WTC11 (cell line): ENCODE results near the gene PHC2. TPM values are rescaled to one million over a fixed set of nuclear protein-coding genes. Genes with fewer than 3 reads are reported as not detected.

Experiments used
- ATAC-seq: fragments of 200-7000 bp; cut with Tn5 transposase; 2 replicates; pipeline ENCODE4 v1.10.0; 2021; ENCODE audit warnings: mild to moderate bottlenecking, moderate library complexity
- CTCF ChIA-PET: fragments of 300-600 bp; sonication (Branson Sonifier 250); formaldehyde crosslinking; loops from one replicate; lab custom pipeline; 2021; ENCODE audit warnings: antibody characterized with exemption; lab: Charles Lee
- POLR2A ChIA-PET: fragments of 350-600 bp; sonication (Branson Sonifier 250); formaldehyde crosslinking; loops from one replicate; lab custom pipeline; 2021; ENCODE audit warnings: antibody characterized with exemption; lab: Charles Lee
- DNase-seq: peaks from one replicate; pipeline ENCODE4 v3.0.0; 2021; ENCODE audit warnings: low spot score
- H3K27ac Mint-ChIP-seq: 2 replicates; pipeline ENCODE4 v1.8.0; 2021; ENCODE audit warnings: mixed read lengths
- H3K27me3 Mint-ChIP-seq: 2 replicates; pipeline ENCODE4 v1.8.0; 2021; ENCODE audit warnings: low read depth, mild to moderate bottlenecking, moderate library complexity, mixed read lengths
- H3K36me3 Mint-ChIP-seq: 2 replicates; pipeline ENCODE4 v1.8.0; 2021; ENCODE audit warnings: mixed read lengths
- H3K4me1 Mint-ChIP-seq: 2 replicates; pipeline ENCODE4 v1.8.0; 2022; ENCODE audit warnings: mixed read lengths
- H3K4me3 Mint-ChIP-seq: 2 replicates; pipeline ENCODE4 v1.8.0; 2021; ENCODE audit warnings: mild to moderate bottlenecking, moderate library complexity, mixed read lengths
- H3K9me3 Mint-ChIP-seq: 2 replicates; pipeline ENCODE4 v1.8.0; 2021; ENCODE audit warnings: mixed read lengths
- CBFB ChIP-seq: sonication (generic); formaldehyde crosslinking; IDR thresholded peaks from 2 replicates; pipeline ENCODE4 v1.8.1; 2022; ENCODE audit warnings: mild to moderate bottlenecking, low read depth, missing genetic modification reagents
- CREM ChIP-seq: sonication (generic); formaldehyde crosslinking; IDR thresholded peaks from 2 replicates; pipeline ENCODE4 v1.8.1; 2022; ENCODE audit warnings: mild to moderate bottlenecking, missing genetic modification reagents, moderate library complexity
- GABPB1 ChIP-seq: sonication (generic); formaldehyde crosslinking; IDR thresholded peaks from 2 replicates; pipeline ENCODE4 v1.8.1; 2023; ENCODE audit warnings: mild to moderate bottlenecking, missing genetic modification reagents
- GRHL2 ChIP-seq: fragments of 250-450 bp; sonication (Bioruptor Pico); IDR thresholded peaks from 2 replicates; pipeline ENCODE4 v1.8.0; 2022; ENCODE audit warnings: mild to moderate bottlenecking, moderate library complexity; ENCODE audit not compliant: insufficient replicate concordance, severe bottlenecking
- KAT7 ChIP-seq: sonication (generic); formaldehyde crosslinking; IDR thresholded peaks from 2 replicates; pipeline ENCODE4 v1.8.1; 2023; ENCODE audit warnings: missing genetic modification reagents, mild to moderate bottlenecking, borderline replicate concordance
- MYBL2 ChIP-seq: sonication (generic); formaldehyde crosslinking; IDR thresholded peaks from 2 replicates; pipeline ENCODE4 v1.8.1; 2023; ENCODE audit warnings: mild to moderate bottlenecking, moderate library complexity, missing genetic modification reagents
- NFE2L1 ChIP-seq: sonication (generic); formaldehyde crosslinking; IDR thresholded peaks from 2 replicates; pipeline ENCODE4 v1.8.1; 2023; ENCODE audit warnings: missing genetic modification reagents
- OVOL2 ChIP-seq: fragments of 250-450 bp; sonication (Bioruptor Pico); IDR thresholded peaks from 2 replicates; pipeline ENCODE4 v1.9.0; 2021; ENCODE audit warnings: mild to moderate bottlenecking, borderline replicate concordance
- PRRX2 ChIP-seq: fragments of 250-450 bp; sonication (Bioruptor Pico); IDR thresholded peaks from 2 replicates; pipeline ENCODE4 v1.8.0; 2021; ENCODE audit warnings: mild to moderate bottlenecking
- RELA ChIP-seq: sonication (generic); formaldehyde crosslinking; IDR thresholded peaks from 2 replicates; pipeline ENCODE4 v1.8.1; 2022; ENCODE audit warnings: missing genetic modification reagents, mild to moderate bottlenecking, borderline replicate concordance
- RORB ChIP-seq: fragments of 250-450 bp; sonication (Bioruptor Pico); IDR thresholded peaks from 2 replicates; pipeline ENCODE4 v1.9.0; 2021; ENCODE audit warnings: mild to moderate bottlenecking
- SMAD4 ChIP-seq: sonication (generic); formaldehyde crosslinking; IDR thresholded peaks from 2 replicates; pipeline ENCODE4 v1.8.0; 2022; ENCODE audit warnings: mild to moderate bottlenecking, missing genetic modification reagents
- TP53 ChIP-seq: sonication (generic); formaldehyde crosslinking; IDR thresholded peaks from 2 replicates; pipeline ENCODE4 v1.8.1; 2023; ENCODE audit warnings: mild to moderate bottlenecking, missing genetic modification reagents
- ZNF263 ChIP-seq: sonication (generic); formaldehyde crosslinking; IDR thresholded peaks from 2 replicates; pipeline ENCODE4 v1.8.1; 2022; ENCODE audit warnings: low read depth, mild to moderate bottlenecking, moderate library complexity, missing genetic modification reagents
- ZNF671 ChIP-seq: fragments of 250-450 bp; sonication (Bioruptor Pico); IDR thresholded peaks from 2 replicates; pipeline ENCODE4 v1.8.0; 2021; ENCODE audit warnings: mild to moderate bottlenecking
- total RNA-seq: library from RNA; stranded (reverse); gene quantifications from 3 replicates; pipeline ENCODE4 v1.2.3, GENCODE V29; 2021
- TF ChIP-seq, protein P1 (sequence below): fragments of 200-600 bp; IDR thresholded peaks from 2 replicates; pipeline ENCODE4 v1.8.0; 2022; ENCODE audit warnings: antibody characterized with exemption
- TF ChIP-seq, protein P2 (sequence below): sonication (generic); formaldehyde crosslinking; IDR thresholded peaks from 2 replicates; pipeline ENCODE4 v1.8.0; 2022; ENCODE audit warnings: mild to moderate bottlenecking, missing genetic modification reagents
- TF ChIP-seq, protein P3 (sequence below): fragments of 250-450 bp; sonication (Bioruptor Pico); IDR thresholded peaks from 2 replicates; pipeline ENCODE4 v2.1.2; 2022; ENCODE audit warnings: mild to moderate bottlenecking, moderate library complexity
- TF ChIP-seq, protein P4 (sequence below): sonication (generic); formaldehyde crosslinking; IDR thresholded peaks from 2 replicates; pipeline ENCODE4 v1.8.1; 2022; ENCODE audit warnings: low read depth, missing genetic modification reagents, borderline replicate concordance
- TF ChIP-seq, protein P5 (sequence below): sonication (generic); formaldehyde crosslinking; IDR thresholded peaks from 2 replicates; pipeline ENCODE4 v1.8.0; 2023; ENCODE audit warnings: missing genetic modification reagents
- TF ChIP-seq, protein P6 (sequence below): sonication (generic); formaldehyde crosslinking; IDR thresholded peaks from 2 replicates; pipeline ENCODE4 v1.8.0; 2022; ENCODE audit warnings: missing genetic modification reagents

The PHC2 gene
- total RNA-seq, 1 experiment from 2014 or later, result 7.0 TPM

DNA sequence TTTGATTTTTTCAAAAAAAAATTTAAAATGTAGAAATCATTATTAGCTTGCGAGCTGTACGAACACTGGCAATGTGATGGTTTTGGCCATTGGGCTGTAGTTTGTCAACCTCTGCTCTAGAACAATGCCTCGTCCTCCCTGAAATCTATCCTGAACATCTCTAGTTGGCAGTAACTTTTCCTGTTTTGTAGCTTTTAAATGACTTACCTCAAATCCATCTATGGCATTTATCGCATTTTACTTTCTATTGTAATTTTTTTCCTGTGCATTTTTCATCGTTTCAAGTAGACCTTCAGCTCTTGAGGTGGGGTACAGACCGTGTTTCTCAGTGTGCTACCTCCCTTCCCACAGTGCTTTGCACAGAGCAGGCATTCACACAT lies 79.6 kb downstream of the PHC2 start (continued):
- TF ChIP-seq, protein P1, sequence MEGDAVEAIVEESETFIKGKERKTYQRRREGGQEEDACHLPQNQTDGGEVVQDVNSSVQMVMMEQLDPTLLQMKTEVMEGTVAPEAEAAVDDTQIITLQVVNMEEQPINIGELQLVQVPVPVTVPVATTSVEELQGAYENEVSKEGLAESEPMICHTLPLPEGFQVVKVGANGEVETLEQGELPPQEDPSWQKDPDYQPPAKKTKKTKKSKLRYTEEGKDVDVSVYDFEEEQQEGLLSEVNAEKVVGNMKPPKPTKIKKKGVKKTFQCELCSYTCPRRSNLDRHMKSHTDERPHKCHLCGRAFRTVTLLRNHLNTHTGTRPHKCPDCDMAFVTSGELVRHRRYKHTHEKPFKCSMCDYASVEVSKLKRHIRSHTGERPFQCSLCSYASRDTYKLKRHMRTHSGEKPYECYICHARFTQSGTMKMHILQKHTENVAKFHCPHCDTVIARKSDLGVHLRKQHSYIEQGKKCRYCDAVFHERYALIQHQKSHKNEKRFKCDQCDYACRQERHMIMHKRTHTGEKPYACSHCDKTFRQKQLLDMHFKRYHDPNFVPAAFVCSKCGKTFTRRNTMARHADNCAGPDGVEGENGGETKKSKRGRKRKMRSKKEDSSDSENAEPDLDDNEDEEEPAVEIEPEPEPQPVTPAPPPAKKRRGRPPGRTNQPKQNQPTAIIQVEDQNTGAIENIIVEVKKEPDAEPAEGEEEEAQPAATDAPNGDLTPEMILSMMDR, result no peak
- no peak for TF ChIP-seq MYBL2 (CRISPR knock-in tag)
- TF ChIP-seq, protein P2, sequence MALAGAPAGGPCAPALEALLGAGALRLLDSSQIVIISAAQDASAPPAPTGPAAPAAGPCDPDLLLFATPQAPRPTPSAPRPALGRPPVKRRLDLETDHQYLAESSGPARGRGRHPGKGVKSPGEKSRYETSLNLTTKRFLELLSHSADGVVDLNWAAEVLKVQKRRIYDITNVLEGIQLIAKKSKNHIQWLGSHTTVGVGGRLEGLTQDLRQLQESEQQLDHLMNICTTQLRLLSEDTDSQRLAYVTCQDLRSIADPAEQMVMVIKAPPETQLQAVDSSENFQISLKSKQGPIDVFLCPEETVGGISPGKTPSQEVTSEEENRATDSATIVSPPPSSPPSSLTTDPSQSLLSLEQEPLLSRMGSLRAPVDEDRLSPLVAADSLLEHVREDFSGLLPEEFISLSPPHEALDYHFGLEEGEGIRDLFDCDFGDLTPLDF (CRISPR knock-in tag), result no peak

DNA sequence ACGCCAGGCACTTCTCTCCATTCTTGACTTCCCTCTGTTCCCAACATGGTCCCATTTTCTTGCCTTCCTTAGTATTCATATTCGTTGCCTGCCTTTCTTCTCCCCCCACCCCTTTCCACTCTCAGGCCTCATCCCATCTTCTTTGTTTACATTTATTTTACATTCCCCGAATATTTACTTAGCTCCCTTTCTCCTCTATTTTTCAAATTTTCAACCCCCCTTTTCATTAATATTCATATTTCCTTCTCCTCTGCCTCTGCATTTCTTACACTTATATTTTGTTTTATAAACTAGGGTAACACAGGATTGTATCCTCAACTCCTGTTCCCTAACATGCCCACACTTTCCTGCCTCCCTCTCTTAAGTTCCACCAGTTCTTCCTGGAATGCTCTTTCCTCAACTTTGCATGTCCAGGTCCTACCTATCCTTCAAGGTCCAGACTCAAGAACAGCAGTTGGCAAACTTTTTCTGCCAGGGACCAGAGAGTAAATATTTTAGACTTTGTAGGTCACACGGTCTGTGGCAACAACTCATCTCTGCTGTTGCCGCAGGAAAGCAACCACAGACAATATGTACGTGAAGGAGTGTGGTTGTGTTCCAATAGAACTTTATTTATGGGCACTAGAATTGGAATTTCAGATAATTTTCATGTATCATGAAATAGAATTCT lies 80.1 kb downstream of the PHC2 start:
- Mint-ChIP-seq H3K27me3 (peaks cover 93% of the 10 kb centered on the region), H3K4me3 (peak overlapping the region; percentile 77), H3K9me3 (no peaks in the 10 kb centered on the region), H3K4me1 (peaks cover 30% of the 10 kb centered on the region), H3K27ac (no peak overlapping the region), H3K36me3 (no peaks in the 10 kb centered on the region)
- TF ChIP-seq GABPB1 (CRISPR knock-in tag) (no peak), NFE2L1 (no peak), OVOL2 (CRISPR knock-in tag) (no peak), ZNF263 (CRISPR knock-in tag) (no peak), CBFB (CRISPR knock-in tag) (no peak), GRHL2 (no peak), SMAD4 (CRISPR knock-in tag) (no peak), RELA (CRISPR knock-in tag) (no peak), ZNF671 (CRISPR knock-in tag) (no peak), MYBL2 (CRISPR knock-in tag) (no peak), TP53 (no peak), PRRX2 (CRISPR knock-in tag) (no peak), RORB (CRISPR knock-in tag) (no peak), CREM (CRISPR knock-in tag) (no peak), KAT7 (no peak)
- TF ChIP-seq, protein P3, sequence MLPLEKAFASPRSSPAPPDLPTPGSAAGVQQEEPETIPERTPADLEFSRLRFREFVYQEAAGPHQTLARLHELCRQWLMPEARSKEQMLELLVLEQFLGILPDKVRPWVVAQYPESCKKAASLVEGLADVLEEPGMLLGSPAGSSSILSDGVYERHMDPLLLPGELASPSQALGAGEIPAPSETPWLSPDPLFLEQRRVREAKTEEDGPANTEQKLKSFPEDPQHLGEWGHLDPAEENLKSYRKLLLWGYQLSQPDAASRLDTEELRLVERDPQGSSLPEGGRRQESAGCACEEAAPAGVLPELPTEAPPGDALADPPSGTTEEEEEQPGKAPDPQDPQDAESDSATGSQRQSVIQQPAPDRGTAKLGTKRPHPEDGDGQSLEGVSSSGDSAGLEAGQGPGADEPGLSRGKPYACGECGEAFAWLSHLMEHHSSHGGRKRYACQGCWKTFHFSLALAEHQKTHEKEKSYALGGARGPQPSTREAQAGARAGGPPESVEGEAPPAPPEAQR (CRISPR knock-in tag), result no peak
- TF ChIP-seq, protein P4, sequence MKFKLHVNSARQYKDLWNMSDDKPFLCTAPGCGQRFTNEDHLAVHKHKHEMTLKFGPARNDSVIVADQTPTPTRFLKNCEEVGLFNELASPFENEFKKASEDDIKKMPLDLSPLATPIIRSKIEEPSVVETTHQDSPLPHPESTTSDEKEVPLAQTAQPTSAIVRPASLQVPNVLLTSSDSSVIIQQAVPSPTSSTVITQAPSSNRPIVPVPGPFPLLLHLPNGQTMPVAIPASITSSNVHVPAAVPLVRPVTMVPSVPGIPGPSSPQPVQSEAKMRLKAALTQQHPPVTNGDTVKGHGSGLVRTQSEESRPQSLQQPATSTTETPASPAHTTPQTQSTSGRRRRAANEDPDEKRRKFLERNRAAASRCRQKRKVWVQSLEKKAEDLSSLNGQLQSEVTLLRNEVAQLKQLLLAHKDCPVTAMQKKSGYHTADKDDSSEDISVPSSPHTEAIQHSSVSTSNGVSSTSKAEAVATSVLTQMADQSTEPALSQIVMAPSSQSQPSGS (CRISPR knock-in tag), result no peak
- TF ChIP-seq, protein P5, sequence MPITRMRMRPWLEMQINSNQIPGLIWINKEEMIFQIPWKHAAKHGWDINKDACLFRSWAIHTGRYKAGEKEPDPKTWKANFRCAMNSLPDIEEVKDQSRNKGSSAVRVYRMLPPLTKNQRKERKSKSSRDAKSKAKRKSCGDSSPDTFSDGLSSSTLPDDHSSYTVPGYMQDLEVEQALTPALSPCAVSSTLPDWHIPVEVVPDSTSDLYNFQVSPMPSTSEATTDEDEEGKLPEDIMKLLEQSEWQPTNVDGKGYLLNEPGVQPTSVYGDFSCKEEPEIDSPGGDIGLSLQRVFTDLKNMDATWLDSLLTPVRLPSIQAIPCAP, result no peak
- TF ChIP-seq, protein P6, sequence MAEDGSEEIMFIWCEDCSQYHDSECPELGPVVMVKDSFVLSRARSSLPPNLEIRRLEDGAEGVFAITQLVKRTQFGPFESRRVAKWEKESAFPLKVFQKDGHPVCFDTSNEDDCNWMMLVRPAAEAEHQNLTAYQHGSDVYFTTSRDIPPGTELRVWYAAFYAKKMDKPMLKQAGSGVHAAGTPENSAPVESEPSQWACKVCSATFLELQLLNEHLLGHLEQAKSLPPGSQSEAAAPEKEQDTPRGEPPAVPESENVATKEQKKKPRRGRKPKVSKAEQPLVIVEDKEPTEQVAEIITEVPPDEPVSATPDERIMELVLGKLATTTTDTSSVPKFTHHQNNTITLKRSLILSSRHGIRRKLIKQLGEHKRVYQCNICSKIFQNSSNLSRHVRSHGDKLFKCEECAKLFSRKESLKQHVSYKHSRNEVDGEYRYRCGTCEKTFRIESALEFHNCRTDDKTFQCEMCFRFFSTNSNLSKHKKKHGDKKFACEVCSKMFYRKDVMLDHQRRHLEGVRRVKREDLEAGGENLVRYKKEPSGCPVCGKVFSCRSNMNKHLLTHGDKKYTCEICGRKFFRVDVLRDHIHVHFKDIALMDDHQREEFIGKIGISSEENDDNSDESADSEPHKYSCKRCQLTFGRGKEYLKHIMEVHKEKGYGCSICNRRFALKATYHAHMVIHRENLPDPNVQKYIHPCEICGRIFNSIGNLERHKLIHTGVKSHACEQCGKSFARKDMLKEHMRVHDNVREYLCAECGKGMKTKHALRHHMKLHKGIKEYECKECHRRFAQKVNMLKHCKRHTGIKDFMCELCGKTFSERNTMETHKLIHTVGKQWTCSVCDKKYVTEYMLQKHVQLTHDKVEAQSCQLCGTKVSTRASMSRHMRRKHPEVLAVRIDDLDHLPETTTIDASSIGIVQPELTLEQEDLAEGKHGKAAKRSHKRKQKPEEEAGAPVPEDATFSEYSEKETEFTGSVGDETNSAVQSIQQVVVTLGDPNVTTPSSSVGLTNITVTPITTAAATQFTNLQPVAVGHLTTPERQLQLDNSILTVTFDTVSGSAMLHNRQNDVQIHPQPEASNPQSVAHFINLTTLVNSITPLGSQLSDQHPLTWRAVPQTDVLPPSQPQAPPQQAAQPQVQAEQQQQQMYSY (CRISPR knock-in tag), result no peak
- DNase-seq, result no peak
- CTCF ChIA-PET, result interaction anchor here (0.6 to 3.2 kb wide), 2 partner anchors 55 to 105 kb away, joined by 3 to 13 read pairs; no protein-coding TSS in a partner anchor
- POLR2A ChIA-PET, result no interaction called here
- no peak for ATAC-seq
